Activated CD8-positive, alpha-beta memory T cell treated with anti-CD3 and anti-CD28 coated beads for 24 hours (primary cell): ENCODE data around the gene NF2.
"Not testable (repeated sequence)": the region's sequence is repeated elsewhere in the genome, so short reads cannot be mapped to it uniquely, and the experiment has no call there.

Experiments
- DNase-seq: peaks from one replicate; pipeline ENCODE4 v3.0.0-alpha.2; 2020

NF2 gene

GRCh38 chr22:29597871-29598683, 5.4 kb upstream of the NF2 start:
- DNase-seq: not testable (repeated sequence)

GRCh38 chr22:29598684-29599020, 4.8 kb upstream of the NF2 start:
- DNase-seq: no peak

GRCh38 chr22:29604076-29604360, 585 bp downstream of the NF2 start:
- no peak for DNase-seq

- no peak for DNase-seq
Measured at GRCh38 chr22:29605527-29605850, 2.1 kb downstream of the NF2 start.

- DNase-seq: no peak
Measured at GRCh38 chr22:29606320-29606719, 2.9 kb downstream of the NF2 start.

GRCh38 chr22:29607426-29607825, 4.0 kb downstream of the NF2 start:
- DNase-seq: no peak

GRCh38 chr22:29609139-29609538, 5.7 kb downstream of the NF2 start:
- no peak for DNase-seq

GRCh38 chr22:29610780-29611179, 7.3 kb downstream of the NF2 start:
- no peak for DNase-seq

- DNase-seq: no peak
Measured at GRCh38 chr22:29615705-29616327, 12.4 kb downstream of the NF2 start.

GRCh38 chr22:29617922-29618629, 14.6 kb downstream of the NF2 start:
- DNase-seq: no peak

- no peak for DNase-seq
Measured at GRCh38 chr22:29621761-29622526, 18.5 kb downstream of the NF2 start.

- DNase-seq: no peak
Measured at GRCh38 chr22:29623059-29623458, 19.6 kb downstream of the NF2 start.

- no peak for DNase-seq
Measured at GRCh38 chr22:29623553-29624169, 20.2 kb downstream of the NF2 start.

- DNase-seq: no peak
Measured at GRCh38 chr22:29625090-29625825, 21.8 kb downstream of the NF2 start.

- DNase-seq: no peak
Measured at GRCh38 chr22:29626497-29627195, 23.2 kb downstream of the NF2 start.

- DNase-seq: no peak
Measured at GRCh38 chr22:29627196-29627535, 23.7 kb downstream of the NF2 start.

- no peak for DNase-seq
Measured at GRCh38 chr22:29628996-29629902, 25.8 kb downstream of the NF2 start.

GRCh38 chr22:29629903-29630516, 26.6 kb downstream of the NF2 start:
- DNase-seq: no peak

GRCh38 chr22:29630987-29631386, 27.6 kb downstream of the NF2 start:
- DNase-seq: no peak

- DNase-seq: no peak
Measured at GRCh38 chr22:29631725-29632124, 28.3 kb downstream of the NF2 start.
